Panc1 (cell line): ENCODE data around the gene CLSTN3. TPM values are rescaled to one million over a fixed set of nuclear protein-coding genes. Genes with fewer than 3 reads are reported as not detected.

Experiments
- ATAC-seq: fragments of 200-7000 bp; cut with Tn5 transposase; 2 replicates; pipeline ENCODE4 v1.9.1; 2020; ENCODE audit warnings: mild to moderate bottlenecking, moderate library complexity
- BruUV-seq: library from RNA; stranded (reverse); fragments of 400-500 nt; replicated peaks from 2 replicates; lab custom pipeline; 2021; lab: Mats Ljungman, UMichigan
- CTCF ChIA-PET: fragments of 300-600 bp; sonication (Branson Sonifier 250); formaldehyde crosslinking; loops from one replicate; lab custom pipeline; 2022; ENCODE audit warnings: antibody characterized with exemption; lab: Charles Lee
- POLR2A ChIA-PET: fragments of 300-600 bp; sonication (Branson Sonifier 250); formaldehyde crosslinking; loops from one replicate; lab custom pipeline; 2022; ENCODE audit warnings: antibody characterized with exemption; lab: Charles Lee
- DNase-seq: peaks from one replicate; pipeline ENCODE4 v3.0.0-alpha.2; 2010; ENCODE audit warnings: low read depth, low spot score
- H3K27ac ChIP-seq: 2 replicates; pipeline ENCODE4 v1.5.1; 2011; ENCODE audit warnings: mild to moderate bottlenecking, low read length, inconsistent platforms
- H3K27me3 ChIP-seq: fragments of 200-500 bp; sonication (Bioruptor generic); 2 replicates; pipeline ENCODE4 v1.6.0; 2014; ENCODE audit warnings: low read length, inconsistent platforms; ENCODE audit not compliant: control insufficient read depth, insufficient read depth
- H3K36me3 ChIP-seq: fragments of 200-500 bp; sonication (Bioruptor generic); 2 replicates; pipeline ENCODE4 v1.5.1; 2014; ENCODE audit warnings: inconsistent platforms, mild to moderate bottlenecking, low read length, moderate library complexity; ENCODE audit not compliant: control insufficient read depth, insufficient read depth
- H3K4me1 ChIP-seq: 2 replicates; pipeline ENCODE4 v1.5.1; 2011; ENCODE audit warnings: inconsistent platforms, mild to moderate bottlenecking, low read length, moderate library complexity; ENCODE audit not compliant: control insufficient read depth, insufficient read depth
- H3K4me3 ChIP-seq, 2 experiments: 2 replicates each; pipeline ENCODE4 v1.5.1; 2011 to 2012; ENCODE audit warnings: low read depth in 2 of 2, low read length in 2 of 2, mild to moderate bottlenecking in 2 of 2, inconsistent platforms in 1 of 2, moderate library complexity in 1 of 2
- H3K9me3 ChIP-seq: fragments of 200-500 bp; sonication (Bioruptor generic); 2 replicates; pipeline ENCODE4 v1.5.1; 2014; ENCODE audit warnings: low read depth, mild to moderate bottlenecking, inconsistent platforms, low read length, moderate library complexity; ENCODE audit not compliant: control insufficient read depth, insufficient read depth
- CTCF ChIP-seq: fragments of 450-650 bp; IDR thresholded peaks from 2 replicates; pipeline ENCODE4 v1.5.1; 2017; ENCODE audit warnings: mild to moderate bottlenecking
- POLR2AphosphoS5 ChIP-seq: IDR thresholded peaks from 2 replicates; pipeline ENCODE4 v1.6.1; 2012; ENCODE audit warnings: mild to moderate bottlenecking, low read depth, low read length, moderate library complexity
- REST ChIP-seq, 2 experiments: IDR thresholded peaks; 2 replicates each; pipeline ENCODE4 v1.6.1; 2011 to 2012; ENCODE audit warnings: low read depth in 2 of 2, control low read depth in 1 of 2, low read length in 1 of 2, mild to moderate bottlenecking in 1 of 2, moderate library complexity in 1 of 2; ENCODE audit not compliant: insufficient read depth in 1 of 2
- SIN3A ChIP-seq: IDR thresholded peaks from 2 replicates; pipeline ENCODE4 v1.6.1; 2012; ENCODE audit warnings: low read depth, mild to moderate bottlenecking, low read length, moderate library complexity, borderline replicate concordance; ENCODE audit not compliant: insufficient read depth
- TCF7L2 ChIP-seq: IDR thresholded peaks from 2 replicates; pipeline ENCODE4 v1.6.1; 2011; ENCODE audit warnings: mild to moderate bottlenecking, low read depth, low read length, inconsistent platforms
- in situ Hi-C: cut with HindIII; loops from 2 replicates; pipeline ENCODE4 v1.10.0; 2016; ENCODE audit warnings: low sequenced_read_pairs, low pct_unique_long_range_greater_than_20kb
- intact Hi-C: fragments of 100-400 bp; cut with micrococcal nuclease; formaldehyde crosslinking; loops from one replicate; pipeline ENCODE4 v1.10.0; 2022; ENCODE audit not compliant: unreplicated experiment
- total RNA-seq: library from RNA; stranded (reverse); gene quantifications from one replicate; pipeline ENCODE4 v1.2.1, GENCODE V29; 2021; ENCODE audit not compliant: unreplicated experiment

Gene CLSTN3
- total RNA-seq, 1 experiment from 2014 or later, result 5.9 TPM

GRCh38 chr12:7137908-7138307, 7.7 kb downstream of the CLSTN3 start:
- no peak for TF ChIP-seq TCF7L2
- DNase-seq (no peak), ATAC-seq (no peak)
- Histone ChIP-seq H3K9me3 (no peaks in the 10 kb centered on the region), H3K4me1 (no peaks in the 10 kb centered on the region), H3K36me3 (no peaks in the 10 kb centered on the region), H3K27me3 (no peaks in the 10 kb centered on the region), H3K4me3 (no peak overlapping the region), H3K27ac (no peak overlapping the region)
- ChIA-PET POLR2A (no interaction called here), CTCF (no interaction called here)
- no TSS peak for BruUV-seq
- intact Hi-C loops, result no loop called here
- in situ Hi-C loops, result no loop called here

- H3K36me3 ChIP-seq, result no peaks in the 10 kb centered on the region
- TSS peak; percentile 74 for BruUV-seq
- CTCF ChIA-PET, result no interaction called here
Measured at GRCh38 chr12:7139200-7139599, 9.0 kb downstream of the CLSTN3 start.

GRCh38 chr12:7141351-7142005, 11.3 kb downstream of the CLSTN3 start:
- ChIA-PET CTCF (interaction anchor here (0.5 to 1.1 kb wide), 5 partner anchors 12 to 247 kb away, joined by 3 to 8 read pairs (median 4); partner anchors contain the start of gene CLSTN3), POLR2A (no interaction called here)
- H3K4me1 ChIP-seq, result no peaks in the 10 kb centered on the region
- no peaks in the 10 kb centered on the region for H3K9me3 ChIP-seq
- BruUV-seq, result no TSS peak
- in situ Hi-C loops, result no loop called here
- no peaks in the 10 kb centered on the region for H3K27me3 ChIP-seq
- no peak overlapping the region for H3K27ac ChIP-seq
- ATAC-seq (no peak), DNase-seq (no peak)
- intact Hi-C loops, result loop anchor here (5.0 kb wide), 2 partner anchors 46 to 496 kb away; partner anchors contain the start of gene PEX5
- TF ChIP-seq REST (IDR thresholded peaks at IDR 0.05; ENCODE audit: insufficient read depth in 1 of 2, low read depth in 2 of 2, low read length in 1 of 2) (no peak), CTCF (no peak), TCF7L2 (no peak), SIN3A (no peak), POLR2AphosphoS5 (no peak)
- H3K4me3 ChIP-seq, result no peak overlapping the region
- no peaks in the 10 kb centered on the region for H3K36me3 ChIP-seq

More at GRCh38 chr12:7139200-7139599, 9.0 kb downstream of the CLSTN3 start:
- Histone ChIP-seq H3K9me3 (no peaks in the 10 kb centered on the region), H3K4me1 (no peaks in the 10 kb centered on the region), H3K4me3 (no peak overlapping the region), H3K27me3 (no peaks in the 10 kb centered on the region), H3K27ac (no peak overlapping the region)
- in situ Hi-C loops (no loop called here), intact Hi-C loops (no loop called here)
- DNase-seq (no peak), ATAC-seq (no peak)
- TF ChIP-seq SIN3A, result no peak
- TF ChIP-seq TCF7L2, result no peak
- POLR2A ChIA-PET, result no interaction called here
